Amygdala (tissue), 56 donors: ENCODE measurements around the gene QDPR.

Source experiments
- DNase-seq, 56 donors: peaks; one replicate each; lab custom pipeline; 2025; lab: John Stamatoyannopoulos, UW

The QDPR gene

DNA sequence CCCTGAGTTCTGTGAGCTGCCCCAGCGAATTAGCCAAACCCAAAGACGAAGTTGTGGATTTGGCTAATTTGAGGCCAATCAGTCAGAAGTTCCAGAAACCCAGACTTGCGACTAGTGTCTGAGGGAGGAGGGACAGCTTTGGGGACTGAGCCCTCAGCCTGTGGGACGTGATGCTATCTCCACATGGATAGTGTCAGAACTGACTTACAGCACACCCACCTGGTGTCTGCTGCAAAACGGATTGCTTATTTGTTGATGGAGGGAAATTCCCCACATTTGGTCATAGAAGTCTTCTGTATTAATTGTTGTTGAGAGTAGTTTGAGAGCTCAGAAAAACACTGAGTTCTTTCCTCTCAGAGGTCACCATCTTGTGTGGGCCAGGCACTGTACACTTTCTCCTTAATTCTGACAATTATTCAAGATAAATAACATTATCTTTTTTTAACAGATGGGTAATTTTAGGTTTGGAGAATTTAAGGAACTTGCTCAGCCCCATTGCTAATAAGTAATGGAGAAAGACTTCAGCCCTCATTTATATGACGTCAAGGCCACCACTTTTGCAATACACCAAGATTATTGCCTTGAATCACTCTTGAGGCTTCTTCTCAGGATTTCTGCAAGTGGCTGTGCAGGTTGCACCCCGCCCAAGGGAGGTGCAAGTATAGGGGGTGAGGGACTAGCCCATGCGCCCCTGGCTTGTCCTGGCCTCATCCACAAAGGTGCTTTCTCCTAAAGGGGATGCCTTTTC, 19.8 kb upstream of the QDPR start:
- no peak for DNase-seq

DNA sequence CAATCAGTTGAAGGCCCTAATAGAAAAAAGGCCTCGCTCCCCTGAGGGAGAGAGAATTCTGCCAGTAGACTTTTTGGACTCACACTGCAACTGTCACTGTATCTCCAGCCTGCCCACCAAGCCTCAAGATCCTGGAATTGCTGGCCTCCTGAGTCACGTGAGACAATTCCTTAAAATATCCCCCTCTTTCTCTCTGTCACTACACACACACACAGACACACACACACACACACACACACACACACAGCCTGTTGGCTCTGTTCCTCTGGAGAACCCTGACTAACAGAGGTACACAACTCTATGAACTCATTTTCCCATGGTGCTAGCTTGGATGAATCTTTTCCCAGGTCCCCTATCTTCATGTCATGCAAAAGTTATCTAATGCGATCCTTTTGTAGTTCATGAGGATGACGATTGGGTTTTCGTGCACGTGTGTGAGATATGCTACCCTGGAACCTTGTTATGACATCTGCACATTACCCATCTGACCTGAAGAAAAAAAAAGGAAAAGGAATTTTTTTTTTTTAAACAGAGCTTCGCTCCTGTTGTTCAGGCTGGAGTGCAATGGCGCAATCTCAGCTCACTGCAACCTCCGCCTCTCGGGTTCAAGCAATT, 16.8 kb upstream of the QDPR start:
- DNase-seq, result no peak

DNA sequence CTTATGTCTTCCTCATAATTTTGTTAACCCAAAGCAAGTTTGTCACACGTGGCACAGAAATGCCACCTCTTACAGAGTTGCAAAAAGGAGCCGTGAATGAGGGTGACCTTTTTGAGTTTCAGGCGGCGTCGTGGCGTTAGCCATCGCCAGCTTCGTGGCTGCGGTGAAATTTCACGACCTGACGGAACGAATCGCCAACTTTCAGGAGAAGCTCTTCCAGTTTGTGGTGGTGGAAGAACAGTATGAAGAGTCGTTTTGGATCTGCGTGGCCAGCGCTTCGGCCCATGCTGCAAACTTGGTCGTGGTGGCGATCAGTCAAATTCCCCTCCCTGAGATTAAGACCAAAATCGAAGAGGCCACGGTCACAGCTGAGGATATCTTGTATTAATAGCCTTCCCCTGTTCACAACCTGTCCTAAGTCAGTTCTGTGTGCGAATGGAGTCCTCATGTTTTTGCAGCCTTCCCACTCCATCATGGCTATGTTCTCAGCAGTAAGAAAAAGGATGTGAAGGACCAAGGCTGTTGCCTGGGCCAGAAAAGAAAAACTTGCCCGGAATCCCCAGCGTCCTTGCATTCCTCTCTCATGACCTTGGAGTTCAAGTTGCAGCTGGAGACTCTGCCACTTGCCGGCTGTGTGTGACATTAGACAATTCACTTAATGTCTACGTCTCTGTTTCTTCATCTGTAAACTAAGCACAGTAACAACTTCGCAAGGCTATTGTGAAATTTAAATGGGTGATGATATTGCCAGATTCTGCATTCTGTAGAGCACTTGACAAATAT, 15.0 kb upstream of the QDPR start:
- DNase-seq, result no peak

DNA sequence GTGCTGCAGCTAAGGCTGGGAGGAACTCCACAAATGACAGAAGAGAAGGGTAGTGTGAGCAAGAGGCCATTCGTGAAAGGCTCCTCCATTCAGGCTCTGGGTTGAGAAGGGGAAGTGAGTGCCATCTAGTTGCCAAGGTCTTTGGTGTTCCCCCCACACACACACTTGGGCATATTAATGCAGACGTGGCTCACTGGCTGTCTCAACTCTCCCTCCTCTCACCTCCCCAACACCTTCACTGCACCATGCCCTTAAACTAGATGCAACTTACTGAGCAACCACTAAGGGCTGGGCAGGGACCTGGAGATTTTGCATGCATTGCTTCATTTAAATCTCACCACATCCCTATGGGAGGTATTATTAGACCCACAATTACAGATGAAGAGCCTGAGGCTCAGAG, 11.8 kb upstream of the QDPR start:
- DNase-seq, result no peak

DNA sequence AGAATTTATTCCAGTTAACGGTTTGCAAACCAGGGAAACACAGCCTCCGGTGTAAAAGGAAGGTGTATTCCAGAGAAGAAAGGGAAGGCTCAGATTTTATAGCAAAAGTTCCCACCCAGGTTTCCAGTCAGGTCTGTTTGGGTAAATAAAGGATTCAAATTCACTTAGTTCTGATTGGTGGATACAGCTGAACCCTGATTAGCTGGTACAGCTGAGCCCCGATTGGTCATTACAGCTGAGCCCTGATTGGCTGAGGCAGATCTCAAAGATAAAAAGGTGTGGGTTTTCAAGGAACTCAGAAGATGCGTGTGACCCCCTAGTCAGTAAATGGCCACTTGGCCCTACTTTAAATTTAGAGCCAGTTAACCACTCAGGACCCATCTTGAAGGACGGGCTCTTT, 9.7 kb upstream of the QDPR start:
- DNase-seq, result no peak

DNA sequence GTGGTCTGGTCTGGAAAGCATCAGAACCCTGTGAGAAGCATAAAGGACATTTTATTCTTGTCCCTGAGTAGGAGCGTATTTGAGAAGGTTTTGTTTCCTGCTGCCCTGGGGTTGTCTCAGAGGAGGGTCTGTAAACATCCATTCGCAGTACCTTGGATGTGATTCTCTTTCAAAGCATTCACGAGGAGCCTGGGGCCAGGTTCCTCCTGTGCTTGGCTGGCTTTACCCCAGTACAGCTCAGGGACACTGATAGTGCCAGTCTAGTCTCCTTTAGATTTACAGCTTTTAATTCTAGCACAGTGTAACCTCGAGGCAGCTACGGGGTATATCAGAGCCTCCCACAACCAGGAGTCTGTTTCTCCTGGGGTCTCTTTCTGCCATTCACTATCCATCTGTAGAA, 5.8 kb upstream of the QDPR start:
- DNase-seq, result no peak

DNA sequence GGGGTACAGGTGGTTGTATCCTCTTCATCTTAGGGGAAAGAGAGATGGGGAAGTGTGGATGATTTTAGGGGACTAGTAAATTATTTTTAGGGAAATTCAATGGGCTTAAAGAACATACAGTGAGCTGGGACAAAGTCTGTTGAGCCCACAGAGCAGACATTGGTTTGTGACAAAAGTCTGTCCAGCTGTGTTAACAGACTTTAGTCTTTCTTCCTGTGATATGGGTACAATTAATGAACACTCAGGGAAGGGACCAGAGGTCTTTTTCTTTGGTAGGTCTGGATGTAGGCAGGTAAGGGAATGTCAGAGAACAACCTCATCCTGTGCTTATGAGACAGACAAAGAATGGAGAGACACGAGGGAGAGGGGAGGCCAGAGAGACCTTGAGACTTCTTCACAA, 5.1 kb upstream of the QDPR start:
- no peak for DNase-seq

DNA sequence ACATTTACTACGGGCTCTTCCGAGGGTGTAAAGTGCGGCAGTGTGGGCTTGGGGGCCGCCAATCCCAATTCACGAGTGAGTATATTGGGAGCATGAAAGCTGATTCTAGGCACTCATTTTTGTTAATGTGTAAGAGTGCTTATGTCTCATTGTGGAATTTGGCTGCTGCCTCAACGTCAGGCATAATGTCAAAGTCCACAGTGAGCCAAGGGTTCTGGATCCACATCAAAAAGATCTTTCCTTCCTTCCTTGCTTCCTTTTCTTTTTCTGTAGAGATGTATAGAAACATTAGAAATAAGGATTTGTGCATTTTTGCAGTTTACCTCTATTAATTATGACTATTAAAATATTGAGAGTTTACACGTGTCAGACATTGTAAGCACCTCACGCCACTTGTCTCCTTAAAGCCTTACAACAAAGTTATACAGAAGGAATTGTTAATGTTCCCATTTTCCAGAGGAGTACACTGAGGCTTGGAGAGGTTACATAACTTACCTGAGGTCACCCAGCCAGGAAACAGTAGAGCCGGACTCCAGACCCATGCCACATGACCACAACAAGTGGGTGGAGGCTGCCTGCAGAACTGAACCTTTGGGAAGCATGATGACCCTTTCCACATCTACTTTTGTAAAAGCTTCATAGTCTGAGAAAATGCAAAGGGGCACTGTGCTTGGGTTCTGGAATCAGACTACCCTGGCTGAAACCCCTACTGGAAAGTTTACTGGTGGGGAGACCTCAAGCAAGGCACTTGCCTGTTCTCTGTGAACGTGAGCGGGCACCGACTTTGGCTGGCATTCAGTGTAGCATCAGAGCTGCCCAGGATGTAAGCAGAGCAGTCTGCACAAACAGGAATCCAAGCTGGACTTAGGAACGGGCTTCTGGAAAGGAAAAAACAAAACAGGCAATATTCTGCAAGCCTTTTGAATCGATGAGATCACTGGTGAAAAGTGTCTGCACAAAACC, 3.8 kb upstream of the QDPR start:
- DNase-seq, result peak in 5 of 56 donors; percentile 7 to 42 (median 16)

DNA sequence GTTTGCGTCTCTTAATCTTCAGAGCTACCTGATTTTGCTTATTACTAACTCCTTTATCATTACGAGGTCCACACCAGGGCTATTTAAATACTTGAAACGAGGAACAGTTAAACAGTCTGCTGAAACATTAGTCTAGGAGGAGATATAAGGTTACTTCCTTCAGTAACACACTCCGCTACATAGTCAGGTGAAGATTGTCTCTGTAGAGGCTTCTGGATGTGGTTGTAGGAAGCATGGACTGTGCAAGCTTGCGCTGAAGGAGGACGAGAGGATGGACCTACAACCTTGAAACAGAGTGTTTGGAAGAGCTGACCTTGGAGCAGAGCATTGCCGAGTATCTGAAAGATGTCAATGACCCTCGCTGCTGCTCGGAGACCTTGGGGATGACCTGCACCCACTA, 3.0 kb upstream of the QDPR start, which contains the start of gene CLRN2:
Gene CLRN2, plus strand, starts transcription at position 301 of the 400 bp plus-strand sequence. CDS start 102 bp downstream, outside the sequence.
- DNase-seq, result no peak

DNA sequence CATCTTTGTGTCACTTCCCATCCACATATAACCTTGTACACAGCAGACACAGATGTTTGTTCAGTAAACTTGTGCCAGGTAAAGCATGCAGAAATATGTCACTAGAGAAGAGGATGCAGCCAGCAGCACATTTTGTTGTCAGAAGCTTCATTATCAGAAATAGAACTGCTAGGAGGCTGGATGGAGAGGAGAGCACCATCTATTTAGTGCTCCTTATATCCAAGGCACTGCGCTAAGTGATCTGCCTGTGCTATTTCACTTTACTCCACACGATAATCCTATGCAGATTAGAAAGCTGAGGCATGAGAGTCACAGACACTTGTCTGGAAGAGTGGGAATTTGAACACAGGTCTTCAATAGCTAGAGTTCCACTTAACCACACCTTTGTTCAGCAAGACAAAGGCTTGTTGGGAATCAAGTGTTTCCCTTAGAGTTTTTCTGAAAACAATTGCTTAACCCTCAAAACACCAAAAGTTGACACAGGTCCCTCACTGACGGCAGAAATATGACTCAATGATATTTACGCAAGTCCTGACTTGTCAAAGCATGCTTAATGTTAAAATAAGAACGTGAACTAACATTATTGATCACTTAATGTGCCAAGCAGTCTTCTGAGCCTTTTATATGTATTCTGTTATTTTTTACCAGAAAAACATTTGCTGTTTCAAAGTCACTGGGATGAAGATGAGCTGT, 1.2 kb upstream of the QDPR start:
- peak in 2 of 56 donors; percentile 3 to 34 for DNase-seq

DNA sequence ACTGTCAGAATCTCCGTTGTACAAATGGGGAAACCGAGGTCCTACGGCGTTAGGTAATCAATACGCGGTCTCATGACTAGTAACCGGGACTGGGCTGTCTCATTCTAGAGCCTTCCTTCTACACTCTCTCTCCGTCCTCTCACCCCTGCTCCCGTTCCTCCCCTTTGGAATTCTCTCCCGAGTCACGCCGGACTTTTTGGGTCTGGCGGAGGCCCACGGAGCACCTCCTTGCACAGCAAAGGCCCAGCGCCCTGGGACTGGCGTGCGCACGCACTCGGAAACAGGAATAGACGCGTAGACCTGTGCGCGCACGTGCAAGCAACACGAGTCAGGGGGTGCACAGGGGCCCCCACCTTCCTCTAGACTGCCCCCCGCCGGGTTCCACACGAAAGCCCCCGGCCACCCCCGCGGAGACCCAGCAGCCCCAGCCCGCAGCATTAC, 361 bp downstream of the QDPR start:
- peak in 33 of 56 donors; percentile 21 to 80 (median 63) for DNase-seq

DNA sequence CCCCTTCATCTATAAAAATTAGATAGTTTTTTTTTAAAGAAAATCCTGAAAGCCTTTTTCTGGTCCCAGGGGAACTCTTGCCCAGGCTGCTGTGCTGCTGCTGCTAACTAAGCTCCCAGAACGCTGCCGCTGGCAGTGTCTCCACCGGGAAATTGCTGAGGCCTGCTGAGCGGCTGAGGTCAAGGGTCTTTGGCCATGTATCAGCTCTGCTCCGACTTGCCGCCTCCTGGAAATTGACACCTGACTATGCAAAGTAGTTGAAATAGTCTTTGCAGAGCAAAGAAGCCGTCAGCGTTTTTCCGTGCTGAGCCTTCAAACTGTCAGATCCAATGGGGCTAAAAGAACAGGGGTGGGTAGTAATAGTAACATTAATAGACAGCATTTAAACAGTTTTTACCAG, 839 bp downstream of the QDPR start:
- DNase-seq, result peak in 31 of 56 donors; percentile 7 to 61 (median 31)

DNA sequence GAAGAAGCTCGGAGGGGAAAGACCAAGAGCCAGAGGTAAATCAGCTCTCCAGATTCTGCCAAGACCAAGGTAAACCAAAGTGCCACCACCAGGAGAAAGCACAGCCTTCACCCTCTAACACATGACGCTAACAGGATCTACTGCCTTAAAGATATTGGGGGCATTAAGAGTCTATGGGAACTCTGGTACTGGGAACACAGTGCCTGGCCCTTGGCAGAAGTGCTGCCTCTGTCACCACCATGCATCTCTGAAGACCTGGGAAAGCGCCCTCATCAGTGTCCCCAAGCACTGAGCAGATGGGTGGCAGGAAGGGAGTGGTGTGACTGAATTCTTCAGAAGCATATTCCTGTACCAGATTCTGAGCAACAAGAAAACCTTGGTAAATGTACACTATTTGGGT, 1.3 kb downstream of the QDPR start:
- DNase-seq, result peak in 5 of 56 donors; percentile 3 to 23 (median 16)

DNA sequence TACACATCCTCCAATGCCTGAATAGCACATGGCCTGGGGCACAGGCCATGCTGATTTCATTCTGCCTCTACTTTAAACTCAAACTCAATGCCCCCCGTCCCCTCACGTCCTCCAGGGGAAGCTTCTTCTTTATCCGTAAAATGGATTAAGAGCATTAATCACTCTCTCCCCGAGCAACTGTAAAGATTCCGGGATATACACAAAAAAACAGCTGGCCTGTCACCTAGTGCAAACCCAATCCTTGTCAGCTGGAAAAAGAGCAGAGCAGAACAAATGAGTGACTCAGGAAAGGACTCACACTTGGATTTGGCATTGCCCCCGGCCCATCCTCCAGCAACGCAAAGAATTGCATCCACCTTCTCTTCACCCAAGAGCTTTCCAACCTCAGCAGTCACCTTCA, 7.8 kb downstream of the QDPR start:
- DNase-seq, result no peak

DNA sequence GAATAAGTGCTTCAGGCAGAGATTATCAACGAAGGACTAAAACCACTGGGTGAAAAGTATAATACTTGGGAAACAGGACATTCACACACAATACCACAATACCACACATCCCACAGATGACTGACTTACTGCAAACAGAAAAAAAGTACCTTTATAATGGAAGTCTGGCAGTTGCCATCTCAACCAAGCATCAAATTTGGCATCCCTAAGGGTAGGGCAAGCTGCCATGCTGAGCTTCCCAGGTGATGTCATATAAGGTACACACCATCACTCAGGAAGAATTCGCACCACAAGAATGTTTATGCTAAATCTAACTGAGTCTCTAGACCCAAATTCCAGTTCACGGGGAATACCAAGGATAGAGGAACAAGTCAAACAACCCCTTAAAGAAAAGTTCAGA, 9.1 kb downstream of the QDPR start:
- no peak for DNase-seq

DNA sequence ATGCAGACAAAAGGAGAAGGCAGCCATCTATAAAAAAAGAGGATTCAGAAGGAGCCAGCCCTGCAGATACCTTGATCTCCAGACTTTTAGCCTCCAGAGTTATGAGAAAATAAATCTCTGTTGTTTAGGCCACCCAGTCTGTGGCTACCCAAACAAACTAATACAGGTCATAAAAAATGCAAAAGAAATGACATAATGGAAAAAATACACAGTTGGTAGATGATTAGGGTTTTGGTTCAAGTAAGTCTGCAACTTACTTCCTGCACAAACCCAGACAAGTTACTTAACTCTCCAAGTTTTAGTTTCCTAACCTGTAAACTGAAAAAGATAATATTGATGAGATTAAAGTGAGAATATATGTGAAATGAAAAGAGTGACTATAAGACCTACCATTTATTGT, 11.3 kb downstream of the QDPR start:
- DNase-seq, result no peak

DNA sequence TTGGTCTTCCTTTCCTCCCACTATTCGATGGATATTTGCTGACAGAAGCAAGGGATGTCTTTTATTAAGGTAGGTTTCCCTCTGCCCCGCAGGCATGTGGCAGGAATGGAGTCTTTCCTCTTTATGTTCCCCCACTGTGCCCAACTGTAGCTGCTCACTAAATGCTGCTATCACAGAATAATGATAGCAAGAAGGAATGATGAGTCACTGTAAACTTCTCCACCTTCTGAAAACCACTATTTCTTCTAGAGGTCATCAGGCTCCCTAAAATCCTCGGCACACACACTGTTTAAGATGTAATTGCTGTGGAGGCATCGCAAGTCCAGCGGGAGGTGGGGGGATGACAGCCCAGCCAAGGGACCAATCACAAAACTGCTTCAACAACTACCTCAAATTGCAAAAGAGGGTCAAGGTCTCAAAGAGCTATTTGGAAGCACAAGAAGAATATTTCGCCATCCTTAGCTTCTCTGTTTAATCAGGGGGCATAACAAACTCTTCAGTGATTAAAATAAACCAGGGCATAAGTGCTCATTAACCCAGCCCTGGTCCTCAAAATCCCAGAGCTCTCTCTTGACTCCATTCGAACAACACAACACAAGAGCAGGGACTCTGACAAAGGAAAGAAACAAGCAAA, 13.9 kb downstream of the QDPR start:
- DNase-seq, result no peak

DNA sequence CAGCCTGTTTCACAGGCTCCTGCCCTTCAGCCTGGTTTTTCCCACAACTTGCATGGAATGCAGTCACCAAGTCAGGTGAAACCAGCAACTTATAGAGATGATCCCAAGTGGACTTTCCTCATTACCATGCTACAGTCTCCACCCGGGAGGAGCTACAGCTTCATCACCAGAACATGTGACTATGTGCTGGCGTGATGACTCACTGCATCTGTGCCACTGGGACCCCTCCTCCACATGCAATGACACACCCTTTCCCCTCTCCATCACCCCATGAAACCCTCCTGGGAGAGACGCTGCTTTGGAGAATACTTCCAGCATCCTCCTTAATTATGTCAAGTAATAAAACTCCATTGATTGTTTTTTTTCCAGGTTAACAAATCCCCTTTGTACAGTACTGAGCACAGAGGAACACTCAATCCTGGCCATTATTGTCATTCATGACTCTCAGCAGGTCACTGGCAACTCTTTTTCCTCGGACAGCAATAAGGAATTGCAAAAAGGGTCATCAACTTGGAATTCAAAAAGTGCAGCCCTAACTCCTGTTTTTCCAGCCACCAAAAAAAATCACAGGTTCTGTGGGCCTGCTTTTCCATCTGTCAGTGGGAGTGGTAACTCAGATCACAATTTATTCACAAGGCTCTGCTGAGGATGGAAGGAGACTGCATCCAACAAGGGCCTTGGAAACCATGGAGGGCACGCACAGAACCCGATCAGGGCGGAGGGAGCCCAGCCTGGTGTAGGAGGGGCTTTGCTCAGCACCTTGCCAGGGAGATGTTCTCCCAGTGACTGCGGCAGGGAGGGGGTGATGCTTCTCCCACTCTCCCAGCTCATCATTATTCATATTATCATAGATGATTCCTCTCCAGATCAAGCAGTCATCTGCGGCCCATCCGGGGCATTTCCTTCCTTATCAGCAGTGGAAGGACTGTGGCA, 17.4 kb downstream of the QDPR start:
- DNase-seq, result peak in 25 of 56 donors; percentile 3 to 54 (median 27)
